GM23338 (cell line): ENCODE measurements around the gene FAM131A. TPM values are rescaled to one million over a fixed set of nuclear protein-coding genes. Genes with fewer than 3 reads are reported as not detected.
A peak's percentile ranks its signal among the peaks of the same experiment; 100 is the strongest.

Experiments used
- ATAC-seq: fragments of 200-7000 bp; cut with Tn5 transposase; 3 replicates; pipeline ENCODE4 v1.9.1; 2020
- DNase-seq: peaks from one replicate; pipeline ENCODE4 v3.0.0-alpha.2; 2015; ENCODE audit warnings: low spot score
- H2AFZ ChIP-seq: fragments of 200-600 bp; sonication (generic); 2 replicates; pipeline ENCODE4 v1.8.0; 2016; ENCODE audit warnings: antibody characterized with exemption, mild to moderate bottlenecking, moderate library complexity
- H3F3A ChIP-seq: fragments of 200-600 bp; sonication (generic); replicated peaks from 2 replicates; pipeline ENCODE4 v1.8.0; 2017; ENCODE audit warnings: antibody characterized with exemption, mixed run types, low read depth
- H3K27ac ChIP-seq: fragments of 200-600 bp; sonication (generic); 2 replicates; pipeline ENCODE4 v1.6.1; 2016; ENCODE audit warnings: low read depth
- H3K27me3 ChIP-seq: fragments of 200-600 bp; sonication (generic); 2 replicates; pipeline ENCODE4 v1.8.0; 2016; ENCODE audit warnings: mild to moderate bottlenecking, mixed run types, moderate library complexity; ENCODE audit not compliant: insufficient read depth
- H3K36me3 ChIP-seq: fragments of 200-600 bp; sonication (generic); 2 replicates; pipeline ENCODE4 v1.8.0; 2016; ENCODE audit warnings: mild to moderate bottlenecking; ENCODE audit not compliant: insufficient read depth
- H3K4me1 ChIP-seq: fragments of 200-600 bp; sonication (generic); 2 replicates; pipeline ENCODE4 v1.8.0; 2016; ENCODE audit warnings: mild to moderate bottlenecking, moderate library complexity; ENCODE audit not compliant: insufficient read depth
- H3K4me2 ChIP-seq: fragments of 200-600 bp; sonication (generic); 2 replicates; pipeline ENCODE4 v1.7.1; 2017; ENCODE audit warnings: mixed run types
- H3K4me3 ChIP-seq: fragments of 200-600 bp; sonication (generic); 2 replicates; pipeline ENCODE4 v1.6.1; 2016; ENCODE audit warnings: mixed run types
- H3K79me2 ChIP-seq: fragments of 200-600 bp; sonication (generic); replicated peaks from 2 replicates; pipeline ENCODE4 v1.8.0; 2017; ENCODE audit warnings: mild to moderate bottlenecking; ENCODE audit not compliant: insufficient read depth
- H3K9me2 ChIP-seq: fragments of 200-600 bp; sonication (generic); 2 replicates; pipeline ENCODE4 v1.8.0; 2017; ENCODE audit not compliant: insufficient read depth
- H4K20me1 ChIP-seq: fragments of 200-600 bp; sonication (generic); replicated peaks from 2 replicates; pipeline ENCODE4 v1.8.0; 2017; ENCODE audit warnings: mild to moderate bottlenecking; ENCODE audit not compliant: insufficient read depth
- H3K27ac Mint-ChIP-seq: 2 replicates; pipeline ENCODE4 v1.8.0; 2020; ENCODE audit warnings: inconsistent platforms, mild to moderate bottlenecking, moderate library complexity, mixed read lengths
- H3K27me3 Mint-ChIP-seq: 3 replicates; pipeline ENCODE4 v1.8.0; 2022; ENCODE audit warnings: low read depth, mild to moderate bottlenecking, moderate library complexity, mixed read lengths, inconsistent platforms; ENCODE audit not compliant: insufficient read depth, poor library complexity
- H3K36me3 Mint-ChIP-seq: 3 replicates; pipeline ENCODE4 v1.8.0; 2021; ENCODE audit warnings: low read depth, mild to moderate bottlenecking, inconsistent platforms, moderate library complexity, mixed read lengths
- H3K4me1 Mint-ChIP-seq: 3 replicates; pipeline ENCODE4 v1.8.0; 2020; ENCODE audit warnings: mild to moderate bottlenecking, inconsistent platforms, mixed read lengths
- H3K4me3 Mint-ChIP-seq: 3 replicates; pipeline ENCODE4 v1.8.0; 2021; ENCODE audit warnings: moderate library complexity, mild to moderate bottlenecking, inconsistent platforms, mixed read lengths
- H3K9me3 Mint-ChIP-seq: 3 replicates; pipeline ENCODE4 v1.8.0; 2020; ENCODE audit warnings: moderate library complexity, mild to moderate bottlenecking, inconsistent platforms, mixed read lengths
- JUNB ChIP-seq: IDR thresholded peaks from one replicate; pipeline ENCODE4 v1.6.1; 2016; ENCODE audit warnings: antibody characterized with exemption; ENCODE audit not compliant: unreplicated experiment
- ZNF114 ChIP-seq: fragments of 250-450 bp; sonication (Bioruptor Pico); IDR thresholded peaks from 2 replicates; pipeline ENCODE4 v1.5.0; 2020; ENCODE audit warnings: mild to moderate bottlenecking, moderate library complexity
- ZNF331 ChIP-seq: fragments of 250-450 bp; sonication (Bioruptor Pico); IDR thresholded peaks from 2 replicates; pipeline ENCODE4 v1.5.0; 2020; ENCODE audit warnings: low read depth, mild to moderate bottlenecking, moderate library complexity
- polyA plus RNA-seq: library from polyadenylated mRNA; unstranded; fragments of >200 nt; fragmentation: Nextera tagmentation; extraction: Ambion mirVana; gene quantifications from 2 replicates; pipeline ENCODE4 v1.2.1, GENCODE V29; 2016
- total RNA-seq: library from RNA; depleted of rRNA; stranded (reverse); fragments of >200 nt; shearing (Covaris generic); gene quantifications from 2 replicates; pipeline ENCODE4 v1.2.3, GENCODE V29; 2014
- TF ChIP-seq, protein P1 (sequence below), 2 experiments: fragments of 200-600 bp in 1 of 2; sonication (generic) in 1 of 2; conservative IDR thresholded peaks; 2 replicates each; pipeline versions ENCODE4 v1.5.1 to v1.6.1; 2016 to 2017; ENCODE audit warnings: antibody characterized with exemption in 2 of 2, low read depth in 2 of 2, mild to moderate bottlenecking in 2 of 2, moderate library complexity in 1 of 2
- TF ChIP-seq, protein P2 (sequence below): fragments of 250-450 bp; sonication (Bioruptor Pico); IDR thresholded peaks from 2 replicates; pipeline ENCODE4 v1.5.0; 2020; ENCODE audit warnings: mild to moderate bottlenecking, moderate library complexity

The FAM131A gene
- total and polyA plus RNA-seq, 2 experiments from 2014 or later, result 6.7 to 31.8 TPM

DNA sequence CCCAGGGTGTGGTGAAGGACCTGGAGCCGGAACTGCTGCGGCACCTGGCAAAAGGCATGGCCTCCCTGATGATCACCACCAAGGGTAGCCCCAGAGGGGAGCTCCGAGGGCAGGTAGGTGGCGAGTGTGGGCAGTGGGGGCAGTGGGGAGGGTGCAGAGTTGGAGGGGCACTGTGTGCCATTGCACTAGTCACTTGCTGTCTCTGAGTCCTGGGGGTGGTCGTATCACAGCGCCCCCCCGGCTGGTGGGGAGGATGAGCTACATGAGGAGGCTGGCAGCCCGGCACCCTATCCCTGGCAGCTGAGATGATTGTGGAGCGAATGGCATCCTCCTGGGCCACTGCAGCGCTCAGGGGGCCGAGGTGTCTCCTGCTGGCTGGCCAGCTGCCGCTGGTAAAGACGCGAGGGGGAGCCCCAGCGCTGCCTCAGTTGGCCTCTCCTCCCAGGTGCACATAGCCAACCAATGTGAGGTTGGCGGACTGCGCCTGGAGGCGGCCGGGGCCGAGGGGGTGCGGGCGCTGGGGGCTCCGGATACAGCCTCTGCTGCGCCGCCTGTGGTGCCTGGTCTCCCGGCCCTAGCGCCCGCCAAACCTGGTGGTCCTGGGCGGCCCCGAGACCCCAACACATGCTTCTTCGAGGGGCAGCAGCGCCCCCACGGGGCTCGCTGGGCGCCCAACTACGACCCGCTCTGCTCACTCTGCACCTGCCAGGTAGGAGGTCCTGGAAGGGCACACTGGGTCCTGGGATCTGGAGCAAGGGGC lies 48.8 kb downstream of the FAM131A start:
- TF ChIP-seq, protein P1, sequence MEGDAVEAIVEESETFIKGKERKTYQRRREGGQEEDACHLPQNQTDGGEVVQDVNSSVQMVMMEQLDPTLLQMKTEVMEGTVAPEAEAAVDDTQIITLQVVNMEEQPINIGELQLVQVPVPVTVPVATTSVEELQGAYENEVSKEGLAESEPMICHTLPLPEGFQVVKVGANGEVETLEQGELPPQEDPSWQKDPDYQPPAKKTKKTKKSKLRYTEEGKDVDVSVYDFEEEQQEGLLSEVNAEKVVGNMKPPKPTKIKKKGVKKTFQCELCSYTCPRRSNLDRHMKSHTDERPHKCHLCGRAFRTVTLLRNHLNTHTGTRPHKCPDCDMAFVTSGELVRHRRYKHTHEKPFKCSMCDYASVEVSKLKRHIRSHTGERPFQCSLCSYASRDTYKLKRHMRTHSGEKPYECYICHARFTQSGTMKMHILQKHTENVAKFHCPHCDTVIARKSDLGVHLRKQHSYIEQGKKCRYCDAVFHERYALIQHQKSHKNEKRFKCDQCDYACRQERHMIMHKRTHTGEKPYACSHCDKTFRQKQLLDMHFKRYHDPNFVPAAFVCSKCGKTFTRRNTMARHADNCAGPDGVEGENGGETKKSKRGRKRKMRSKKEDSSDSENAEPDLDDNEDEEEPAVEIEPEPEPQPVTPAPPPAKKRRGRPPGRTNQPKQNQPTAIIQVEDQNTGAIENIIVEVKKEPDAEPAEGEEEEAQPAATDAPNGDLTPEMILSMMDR (conservative IDR thresholded peaks at IDR 0.05; ENCODE audit: low read depth in 2 of 2), result peak; percentile 24 to 50; a peak in 3 of 4 replicates
- no peak for TF ChIP-seq ZNF331 (CRISPR knock-in tag)
- Histone ChIP-seq H2AFZ (no peak overlapping the region), H3F3A (no peaks in the 10 kb centered on the region), H3K27ac (no peak overlapping the region), H3K79me2 (no peaks in the 10 kb centered on the region), H3K4me1 (no peaks in the 10 kb centered on the region; the same call in 1 of the 2 replicates), H4K20me1 (no peaks in the 10 kb centered on the region), H3K36me3 (no peaks in the 10 kb centered on the region), H3K9me2 (no peaks in the 10 kb centered on the region), H3K27me3 (peaks cover 34% of the 10 kb centered on the region), H3K4me2 (peak overlapping the region; percentile 64), H3K4me3 (peak overlapping the region; percentile 30; the same call in 1 of the 2 replicates)
- H3K4me3 Mint-ChIP-seq, result no peak overlapping the region
- no peaks in the 10 kb centered on the region for H3K9me3 Mint-ChIP-seq
- peaks cover 5% of the 10 kb centered on the region; the same call in 2 of the 3 replicates for H3K4me1 Mint-ChIP-seq
- H3K27me3 Mint-ChIP-seq, result peaks cover 30% of the 10 kb centered on the region
- DNase-seq (peak; percentile 41), ATAC-seq (peak; percentile 10; the same call in 1 of the 3 replicates)
- no peak overlapping the region for H3K27ac Mint-ChIP-seq
- H3K36me3 Mint-ChIP-seq, result no peaks in the 10 kb centered on the region

DNA sequence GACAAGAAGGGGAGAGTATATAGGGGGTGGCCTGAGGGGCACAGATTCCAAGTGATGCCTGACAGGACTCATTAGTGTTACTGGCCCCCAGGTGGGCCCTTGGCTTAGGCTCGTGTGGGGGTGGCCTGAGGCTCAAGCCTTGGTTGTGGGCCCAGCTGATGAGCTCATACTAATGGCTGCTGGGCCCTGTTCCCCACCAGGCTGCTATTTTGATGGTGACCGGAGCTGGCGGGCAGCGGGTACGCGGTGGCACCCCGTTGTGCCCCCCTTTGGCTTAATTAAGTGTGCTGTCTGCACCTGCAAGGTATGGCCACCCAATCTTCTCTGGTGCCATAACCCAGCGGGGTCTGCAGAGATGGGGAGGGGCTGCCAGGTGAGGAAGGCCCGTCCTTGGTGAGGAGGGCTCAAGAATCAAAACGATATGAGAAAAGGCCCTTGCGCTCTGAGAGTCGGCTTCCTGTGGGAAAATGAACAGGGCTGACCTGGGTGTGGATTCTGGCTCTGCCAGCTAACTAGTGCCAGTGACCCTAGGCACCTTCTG lies 49.8 kb downstream of the FAM131A start:
- H3K4me1 ChIP-seq, result no peaks in the 10 kb centered on the region; the same call in 1 of the 2 replicates
- Mint-ChIP-seq H3K9me3 (no peaks in the 10 kb centered on the region), H3K27ac (no peak overlapping the region), H3K36me3 (no peaks in the 10 kb centered on the region), H3K27me3 (peaks cover 20% of the 10 kb centered on the region), H3K4me1 (peaks cover 5% of the 10 kb centered on the region; the same call in 2 of the 3 replicates), H3K4me3 (no peak overlapping the region)
- no peaks in the 10 kb centered on the region for H4K20me1 ChIP-seq
- TF ChIP-seq, protein P2, sequence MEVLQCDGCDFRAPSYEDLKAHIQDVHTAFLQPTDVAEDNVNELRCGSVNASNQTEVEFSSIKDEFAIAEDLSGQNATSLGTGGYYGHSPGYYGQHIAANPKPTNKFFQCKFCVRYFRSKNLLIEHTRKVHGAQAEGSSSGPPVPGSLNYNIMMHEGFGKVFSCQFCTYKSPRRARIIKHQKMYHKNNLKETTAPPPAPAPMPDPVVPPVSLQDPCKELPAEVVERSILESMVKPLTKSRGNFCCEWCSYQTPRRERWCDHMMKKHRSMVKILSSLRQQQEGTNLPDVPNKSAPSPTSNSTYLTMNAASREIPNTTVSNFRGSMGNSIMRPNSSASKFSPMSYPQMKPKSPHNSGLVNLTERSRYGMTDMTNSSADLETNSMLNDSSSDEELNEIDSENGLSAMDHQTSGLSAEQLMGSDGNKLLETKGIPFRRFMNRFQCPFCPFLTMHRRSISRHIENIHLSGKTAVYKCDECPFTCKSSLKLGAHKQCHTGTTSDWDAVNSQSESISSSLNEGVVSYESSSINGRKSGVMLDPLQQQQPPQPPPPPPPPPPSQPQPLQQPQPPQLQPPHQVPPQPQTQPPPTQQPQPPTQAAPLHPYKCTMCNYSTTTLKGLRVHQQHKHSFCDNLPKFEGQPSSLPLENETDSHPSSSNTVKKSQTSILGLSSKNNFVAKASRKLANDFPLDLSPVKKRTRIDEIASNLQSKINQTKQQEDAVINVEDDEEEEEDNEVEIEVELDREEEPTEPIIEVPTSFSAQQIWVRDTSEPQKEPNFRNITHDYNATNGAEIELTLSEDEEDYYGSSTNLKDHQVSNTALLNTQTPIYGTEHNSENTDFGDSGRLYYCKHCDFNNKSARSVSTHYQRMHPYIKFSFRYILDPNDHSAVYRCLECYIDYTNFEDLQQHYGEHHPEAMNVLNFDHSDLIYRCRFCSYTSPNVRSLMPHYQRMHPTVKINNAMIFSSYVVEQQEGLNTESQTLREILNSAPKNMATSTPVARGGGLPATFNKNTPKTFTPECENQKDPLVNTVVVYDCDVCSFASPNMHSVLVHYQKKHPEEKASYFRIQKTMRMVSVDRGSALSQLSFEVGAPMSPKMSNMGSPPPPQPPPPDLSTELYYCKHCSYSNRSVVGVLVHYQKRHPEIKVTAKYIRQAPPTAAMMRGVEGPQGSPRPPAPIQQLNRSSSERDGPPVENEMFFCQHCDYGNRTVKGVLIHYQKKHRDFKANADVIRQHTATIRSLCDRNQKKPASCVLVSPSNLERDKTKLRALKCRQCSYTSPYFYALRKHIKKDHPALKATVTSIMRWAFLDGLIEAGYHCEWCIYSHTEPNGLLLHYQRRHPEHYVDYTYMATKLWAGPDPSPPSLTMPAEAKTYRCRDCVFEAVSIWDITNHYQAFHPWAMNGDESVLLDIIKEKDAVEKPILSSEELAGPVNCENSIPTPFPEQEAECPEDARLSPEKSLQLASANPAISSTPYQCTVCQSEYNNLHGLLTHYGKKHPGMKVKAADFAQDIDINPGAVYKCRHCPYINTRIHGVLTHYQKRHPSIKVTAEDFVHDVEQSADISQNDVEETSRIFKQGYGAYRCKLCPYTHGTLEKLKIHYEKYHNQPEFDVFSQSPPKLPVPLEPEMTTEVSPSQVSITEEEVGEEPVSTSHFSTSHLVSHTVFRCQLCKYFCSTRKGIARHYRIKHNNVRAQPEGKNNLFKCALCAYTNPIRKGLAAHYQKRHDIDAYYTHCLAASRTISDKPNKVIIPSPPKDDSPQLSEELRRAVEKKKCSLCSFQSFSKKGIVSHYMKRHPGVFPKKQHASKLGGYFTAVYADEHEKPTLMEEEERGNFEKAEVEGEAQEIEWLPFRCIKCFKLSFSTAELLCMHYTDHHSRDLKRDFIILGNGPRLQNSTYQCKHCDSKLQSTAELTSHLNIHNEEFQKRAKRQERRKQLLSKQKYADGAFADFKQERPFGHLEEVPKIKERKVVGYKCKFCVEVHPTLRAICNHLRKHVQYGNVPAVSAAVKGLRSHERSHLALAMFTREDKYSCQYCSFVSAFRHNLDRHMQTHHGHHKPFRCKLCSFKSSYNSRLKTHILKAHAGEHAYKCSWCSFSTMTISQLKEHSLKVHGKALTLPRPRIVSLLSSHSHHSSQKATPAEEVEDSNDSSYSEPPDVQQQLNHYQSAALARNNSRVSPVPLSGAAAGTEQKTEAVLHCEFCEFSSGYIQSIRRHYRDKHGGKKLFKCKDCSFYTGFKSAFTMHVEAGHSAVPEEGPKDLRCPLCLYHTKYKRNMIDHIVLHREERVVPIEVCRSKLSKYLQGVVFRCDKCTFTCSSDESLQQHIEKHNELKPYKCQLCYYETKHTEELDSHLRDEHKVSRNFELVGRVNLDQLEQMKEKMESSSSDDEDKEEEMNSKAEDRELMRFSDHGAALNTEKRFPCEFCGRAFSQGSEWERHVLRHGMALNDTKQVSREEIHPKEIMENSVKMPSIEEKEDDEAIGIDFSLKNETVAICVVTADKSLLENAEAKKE, result no peak
- TF ChIP-seq JUNB (no peak), ZNF114 (CRISPR knock-in tag) (no peak)
- TF ChIP-seq, protein P1 (conservative IDR thresholded peaks at IDR 0.05; ENCODE audit: low read depth in 2 of 2), result no peak
- no peak for ATAC-seq
- no peaks in the 10 kb centered on the region for H3F3A ChIP-seq
- H3K4me2 ChIP-seq, result no peak overlapping the region
- DNase-seq, result no peak
- H3K9me2 ChIP-seq, result no peaks in the 10 kb centered on the region
- H3K4me3 ChIP-seq, result no peak overlapping the region
- no peaks in the 10 kb centered on the region for H3K36me3 ChIP-seq
- no peaks in the 10 kb centered on the region for H3K79me2 ChIP-seq
- H3K27me3 ChIP-seq, result peaks cover 24% of the 10 kb centered on the region
- no peak overlapping the region for H2AFZ ChIP-seq
- no peak overlapping the region for H3K27ac ChIP-seq
